ENCODE data around the gene POR. TPM values are rescaled to one million over a fixed set of nuclear protein-coding genes. Genes with fewer than 3 reads are reported as not detected.

POR gene
- polyA plus RNA-seq, 1 of the 3 experiments (the other 2 are of a cell fraction), result 68.7 TPM

GRCh38 chr7:75924889-75925288, 9.9 kb downstream of the POR start (continued):
- TF ChIP-seq PBX3 (IDR thresholded peaks at IDR 0.05) (no peak), SMC3 (IDR thresholded peaks at IDR 0.05; ENCODE audit: low read depth, low read length) (no peak)

DNA sequence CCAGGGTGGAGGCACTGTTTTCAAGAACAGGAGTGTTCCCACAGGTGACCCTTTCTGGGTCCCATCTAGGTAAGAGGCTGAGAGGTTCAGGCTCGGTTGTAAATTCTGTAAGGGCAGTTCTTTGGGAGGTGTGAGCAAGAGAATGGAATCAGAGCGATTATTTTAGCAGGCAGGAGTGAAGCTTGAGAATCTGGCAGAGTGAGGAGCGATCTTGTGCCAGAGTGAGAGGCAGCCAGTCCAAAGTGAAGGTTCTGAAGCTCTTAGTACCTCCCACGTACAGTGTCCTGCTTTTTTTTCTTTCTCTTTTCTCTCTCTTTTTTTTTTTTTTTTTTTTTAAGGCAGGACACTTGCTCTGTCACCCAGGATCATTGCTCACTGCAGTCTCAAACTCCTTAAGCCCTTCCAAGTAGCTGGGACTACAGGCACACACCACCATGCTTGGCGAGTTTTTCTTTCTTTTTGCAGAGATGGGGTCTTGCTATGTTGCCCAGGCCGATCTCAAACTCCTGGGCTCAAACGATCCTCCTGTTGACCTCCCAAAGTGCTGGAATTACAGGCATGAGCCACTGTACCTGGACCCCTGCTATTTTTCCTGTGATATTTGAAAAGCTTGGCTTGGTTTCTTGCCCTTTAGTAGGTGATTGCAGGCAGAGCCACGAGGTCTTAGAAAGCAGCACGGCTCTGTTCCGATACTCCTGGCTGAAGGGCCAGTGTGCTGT, 10.9 kb downstream of the POR start:
- Histone ChIP-seq H3K36me3 (replicated peaks in 1 of 2; ENCODE audit: control insufficient read depth in 1 of 2, insufficient read depth in 2 of 2, low read length in 1 of 2) (no peaks in the 10 kb centered on the region), H3F3A (replicated peaks; ENCODE audit: insufficient read depth) (no peaks in the 10 kb centered on the region), H3K27ac (ENCODE audit: low read depth in 2 of 2, low read length in 1 of 2) (no peak overlapping the region), H2AFZ (ENCODE audit: low read depth) (no peak overlapping the region), H3K4me1 (ENCODE audit: control insufficient read depth in 1 of 2, insufficient read depth in 2 of 2, low read depth in 1 of 2, low read length in 1 of 2) (no peaks in the 10 kb centered on the region), H4K20me1 (ENCODE audit: insufficient read depth) (peaks cover 8% of the 10 kb centered on the region), H3K27me3 (ENCODE audit: insufficient read depth) (no peaks in the 10 kb centered on the region), H3K9ac (no peak overlapping the region), H3K79me2 (ENCODE audit: insufficient read depth) (peaks cover 37% of the 10 kb centered on the region), H3K9me3 (no peaks in the 10 kb centered on the region), H3K4me2 (no peak overlapping the region), H3K4me3 (ENCODE audit: low read depth in 2 of 2, low read length in 1 of 2) (no peak overlapping the region), H3K9me2 (no peaks in the 10 kb centered on the region)
- CTCF ChIA-PET, result interaction anchor here (0.8 to 1.8 kb wide), 5 partner anchors 10 to 166 kb away, joined by 3 to 5 read pairs (median 3); no protein-coding TSS in a partner anchor
- DNase-seq, result no peak
- 91% methylated on average over 10 of the region's 10 CpGs for WGBS (ENCODE audit: low lambda C conversion rate)
- TF ChIP-seq REST (IDR thresholded peaks at IDR 0.05; ENCODE audit: low read depth, low read length) (no peak), RCOR1 (IDR thresholded peaks at IDR 0.05; ENCODE audit: low read length) (no peak), TAF1 (IDR thresholded peaks at IDR 0.05; ENCODE audit: borderline replicate concordance, low read depth, low read length) (no peak), FOSL2 (IDR thresholded peaks at IDR 0.05; ENCODE audit: borderline replicate concordance, low read depth) (no peak)
- TF ChIP-seq, protein P1, sequence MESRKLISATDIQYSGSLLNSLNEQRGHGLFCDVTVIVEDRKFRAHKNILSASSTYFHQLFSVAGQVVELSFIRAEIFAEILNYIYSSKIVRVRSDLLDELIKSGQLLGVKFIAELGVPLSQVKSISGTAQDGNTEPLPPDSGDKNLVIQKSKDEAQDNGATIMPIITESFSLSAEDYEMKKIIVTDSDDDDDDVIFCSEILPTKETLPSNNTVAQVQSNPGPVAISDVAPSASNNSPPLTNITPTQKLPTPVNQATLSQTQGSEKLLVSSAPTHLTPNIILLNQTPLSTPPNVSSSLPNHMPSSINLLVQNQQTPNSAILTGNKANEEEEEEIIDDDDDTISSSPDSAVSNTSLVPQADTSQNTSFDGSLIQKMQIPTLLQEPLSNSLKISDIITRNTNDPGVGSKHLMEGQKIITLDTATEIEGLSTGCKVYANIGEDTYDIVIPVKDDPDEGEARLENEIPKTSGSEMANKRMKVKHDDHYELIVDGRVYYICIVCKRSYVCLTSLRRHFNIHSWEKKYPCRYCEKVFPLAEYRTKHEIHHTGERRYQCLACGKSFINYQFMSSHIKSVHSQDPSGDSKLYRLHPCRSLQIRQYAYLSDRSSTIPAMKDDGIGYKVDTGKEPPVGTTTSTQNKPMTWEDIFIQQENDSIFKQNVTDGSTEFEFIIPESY (IDR thresholded peaks at IDR 0.05; ENCODE audit: borderline replicate concordance, low read depth), result no peak
- TF ChIP-seq, protein P2, sequence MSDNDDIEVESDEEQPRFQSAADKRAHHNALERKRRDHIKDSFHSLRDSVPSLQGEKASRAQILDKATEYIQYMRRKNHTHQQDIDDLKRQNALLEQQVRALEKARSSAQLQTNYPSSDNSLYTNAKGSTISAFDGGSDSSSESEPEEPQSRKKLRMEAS (IDR thresholded peaks at IDR 0.05; ENCODE audit: low read depth), result no peak
- TF ChIP-seq, protein P3, sequence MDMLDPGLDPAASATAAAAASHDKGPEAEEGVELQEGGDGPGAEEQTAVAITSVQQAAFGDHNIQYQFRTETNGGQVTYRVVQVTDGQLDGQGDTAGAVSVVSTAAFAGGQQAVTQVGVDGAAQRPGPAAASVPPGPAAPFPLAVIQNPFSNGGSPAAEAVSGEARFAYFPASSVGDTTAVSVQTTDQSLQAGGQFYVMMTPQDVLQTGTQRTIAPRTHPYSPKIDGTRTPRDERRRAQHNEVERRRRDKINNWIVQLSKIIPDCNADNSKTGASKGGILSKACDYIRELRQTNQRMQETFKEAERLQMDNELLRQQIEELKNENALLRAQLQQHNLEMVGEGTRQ (IDR thresholded peaks at IDR 0.05; ENCODE audit: borderline replicate concordance, low read depth, low read length), result no peak
- POLR2A ChIA-PET, result interaction anchor here (4.5 kb wide), 1 partner anchor 11 kb away, joined by 21 read pairs; the partner anchor contains the start of gene POR
